T-helper 2 cell treated with Interferon-gamma antibody and Interleukin-4, amounts not matched to agents 100 ng/mL and 5 ng/mL, for 36 hours (primary cell): ENCODE results near the gene BATF. TPM values are rescaled to one million over a fixed set of nuclear protein-coding genes. Genes with fewer than 3 reads are reported as not detected.
"Not testable (repeated sequence)": the region's sequence is repeated elsewhere in the genome, so short reads cannot be mapped to it uniquely, and the experiment has no call there.

Experiments used
- intact Hi-C: fragments of 100-400 bp; cut with micrococcal nuclease; formaldehyde crosslinking; loops from one replicate; pipeline ENCODE4 v1.15.1; 2023
- total RNA-seq: library from RNA; stranded (reverse); gene quantifications from 2 replicates; pipeline ENCODE4 v1.2.3, GENCODE V29; 2022

The BATF gene, protein sequence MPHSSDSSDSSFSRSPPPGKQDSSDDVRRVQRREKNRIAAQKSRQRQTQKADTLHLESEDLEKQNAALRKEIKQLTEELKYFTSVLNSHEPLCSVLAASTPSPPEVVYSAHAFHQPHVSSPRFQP
- total RNA-seq = 49.5 and 56.0 TPM in 2 replicates

DNA sequence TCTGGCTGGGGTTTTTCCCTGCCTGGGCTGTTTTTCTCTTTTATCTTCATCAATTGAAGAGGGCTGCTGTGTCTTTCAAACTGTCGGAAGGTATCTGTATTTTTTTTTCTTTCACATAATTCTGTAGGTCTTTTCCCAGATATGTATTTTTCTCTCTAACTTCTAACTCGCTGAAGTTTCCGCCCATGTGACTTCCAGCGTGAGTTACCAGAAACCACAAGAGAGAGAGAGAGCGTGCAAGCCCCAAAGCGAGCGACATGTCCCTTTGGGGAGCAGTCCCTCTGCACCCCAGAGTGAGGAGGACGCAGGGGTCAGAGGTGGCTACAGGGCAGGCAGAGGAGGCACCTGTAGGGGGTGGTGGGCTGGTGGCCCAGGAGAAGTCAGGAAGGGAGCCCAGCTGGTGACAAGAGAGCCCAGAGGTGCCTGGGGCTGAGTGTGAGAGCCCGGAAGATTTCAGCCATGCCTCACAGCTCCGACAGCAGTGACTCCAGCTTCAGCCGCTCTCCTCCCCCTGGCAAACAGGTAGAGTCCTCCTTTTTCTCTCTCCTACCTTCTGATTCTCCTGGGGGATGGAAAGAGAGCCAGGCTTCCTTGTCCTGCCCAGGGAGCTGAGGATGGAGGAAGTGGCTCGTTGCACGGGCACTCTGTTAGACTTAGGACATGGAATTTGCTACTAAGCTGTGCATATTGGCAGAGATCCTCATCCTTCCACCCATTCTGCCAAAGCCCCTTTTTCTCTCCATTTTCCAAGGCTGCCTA is at the start of gene BATF:
Gene BATF (plus strand): TSS at position 246 of the 759 bp plus-strand sequence. CDS start 214 bp downstream, at position 460.
- intact Hi-C loops = loop anchor here (1.0 to 5.0 kb wide), 3 partner anchors 20 to 138 kb away; partner anchors contain the start of genes ERG28 and TTLL5

GRCh38 chr14:75474127-75474526 is 48.1 kb upstream of the BATF start:
- intact Hi-C loops = not testable (repeated sequence)

- intact Hi-C loops = no loop called here
These were observed 45.8 kb upstream of the BATF start for GRCh38 chr14:75476274-75476995.

- intact Hi-C loops = no loop called here
These were observed 44.4 kb upstream of the BATF start for GRCh38 chr14:75477881-75478280.

- intact Hi-C loops = no loop called here
These were observed 42.3 kb upstream of the BATF start for GRCh38 chr14:75479770-75480600.

DNA sequence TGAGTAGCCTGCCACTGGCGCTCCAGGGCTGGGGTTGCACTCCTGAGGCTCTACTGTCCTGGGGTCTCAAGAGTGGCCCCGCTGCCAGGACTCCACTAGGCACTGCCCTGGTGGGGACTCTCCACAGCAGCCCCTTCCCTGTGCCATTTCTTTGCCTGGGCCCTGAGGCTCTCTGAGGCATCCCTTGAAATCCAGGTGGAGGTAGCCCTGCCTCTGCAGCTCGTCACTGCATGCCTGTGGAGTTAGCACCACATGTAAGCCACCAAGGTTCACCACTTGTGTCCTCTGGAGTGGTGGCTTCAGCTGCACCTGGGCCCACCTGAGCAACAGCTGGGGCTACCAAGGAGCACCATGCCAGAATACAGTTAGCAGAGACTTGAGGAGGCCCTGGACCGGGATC is 39.9 kb upstream of the BATF start:
- intact Hi-C loops = no loop called here

- intact Hi-C loops = loop anchor here (5.0 kb wide), 1 partner anchor 37 kb away; the partner anchor contains the start of gene BATF
These were observed 37.4 kb upstream of the BATF start for GRCh38 chr14:75484711-75485429.

- intact Hi-C loops = loop anchor here (5.0 kb wide), 1 partner anchor 36 kb away; the partner anchor contains the start of gene BATF
These were observed 36.0 kb upstream of the BATF start for GRCh38 chr14:75486318-75486717.

GRCh38 chr14:75487155-75487671 is 35.1 kb upstream of the BATF start:
- intact Hi-C loops = loop anchor here (5.0 kb wide), 1 partner anchor 35 kb away; the partner anchor contains the start of gene BATF

DNA sequence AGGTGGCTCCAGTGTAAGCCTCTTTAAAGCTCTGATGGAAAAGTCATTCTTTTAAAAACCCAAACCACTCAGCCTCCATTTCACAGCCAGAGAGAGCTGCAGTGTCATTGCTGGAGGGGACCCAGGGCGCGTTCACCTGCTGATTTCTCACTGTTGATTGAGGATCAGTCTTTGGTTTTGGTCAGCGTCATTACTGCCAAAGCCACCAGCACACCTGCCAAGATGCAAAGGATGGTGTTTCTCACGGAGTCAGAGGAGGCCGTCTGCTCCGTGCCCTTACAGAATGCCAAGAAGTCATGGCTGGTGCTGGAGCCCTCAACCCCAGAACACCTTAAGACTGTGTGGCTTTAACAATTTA is 32.8 kb upstream of the BATF start:
- intact Hi-C loops = loop anchor here (1.0 to 5.0 kb wide), 2 partner anchors 33 to 182 kb away; partner anchors contain the start of gene BATF

DNA sequence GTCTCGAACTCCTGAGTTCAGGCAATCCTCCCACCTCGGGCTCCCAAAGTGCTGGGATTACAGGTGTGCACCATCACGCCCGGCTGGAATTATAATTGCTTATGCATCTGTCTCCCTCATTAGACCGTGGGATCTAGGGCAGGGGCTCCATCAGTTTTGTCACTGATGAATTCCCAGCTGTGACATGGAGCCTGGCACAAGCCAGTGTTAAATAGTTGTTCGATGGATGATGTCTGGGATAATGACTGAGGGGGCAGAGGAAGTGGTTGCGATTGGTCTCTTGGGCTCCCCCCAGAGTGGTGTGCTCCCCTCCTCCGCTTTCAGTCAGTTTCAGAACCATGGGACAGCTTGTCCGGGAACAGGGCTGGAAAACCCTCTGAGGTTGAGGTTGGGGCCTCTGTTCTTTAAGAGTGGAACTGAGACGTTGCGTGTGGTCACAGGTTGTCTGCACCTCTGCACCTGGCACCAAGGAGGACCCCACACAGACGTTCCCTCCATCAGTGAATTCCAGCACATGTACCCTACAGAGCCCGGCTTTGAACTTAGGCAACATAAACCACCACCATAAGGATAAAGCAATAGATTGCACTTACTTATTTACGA is 30.8 kb upstream of the BATF start:
- intact Hi-C loops = loop anchor here (10.0 kb wide), 1 partner anchor 357 kb away; no protein-coding TSS in a partner anchor

DNA sequence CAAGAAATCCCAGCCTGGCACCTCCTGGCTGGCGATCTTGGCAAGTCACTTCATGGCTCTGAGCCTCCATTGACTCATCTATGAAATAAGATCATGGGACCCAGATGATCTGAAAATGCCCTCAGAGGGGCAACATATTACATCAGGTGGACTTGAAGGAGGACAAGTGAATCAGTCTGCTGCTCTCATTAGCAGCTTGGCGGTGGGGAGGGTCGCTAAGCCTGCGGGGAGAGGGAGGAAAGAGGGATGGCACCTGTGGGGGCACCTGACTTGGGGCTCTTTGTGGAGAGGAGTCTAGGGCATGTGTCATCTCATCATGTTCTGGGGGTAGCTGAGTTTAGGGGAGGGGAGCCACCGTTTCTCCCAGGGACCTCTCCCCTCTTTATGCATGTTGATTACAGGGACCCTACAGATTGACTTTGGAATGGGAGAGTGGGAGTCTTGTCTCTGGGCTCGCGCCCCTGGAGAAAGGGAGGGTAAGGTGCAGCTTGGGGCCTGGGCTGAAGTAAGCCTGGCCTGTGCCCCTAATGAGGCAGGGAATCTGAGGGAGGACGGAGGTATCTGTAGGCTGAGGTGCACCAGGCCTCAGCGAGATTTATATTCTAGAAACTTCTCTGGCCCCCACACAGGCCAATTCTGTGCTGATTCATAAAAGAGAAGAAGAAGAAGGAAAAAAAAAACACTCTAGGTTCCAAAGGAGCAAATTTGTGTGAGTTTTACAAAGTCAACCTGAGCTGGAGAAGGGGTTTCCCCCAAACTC is 29.3 kb upstream of the BATF start:
- intact Hi-C loops = loop anchor here (10.0 kb wide), 1 partner anchor 358 kb away; no protein-coding TSS in a partner anchor

DNA sequence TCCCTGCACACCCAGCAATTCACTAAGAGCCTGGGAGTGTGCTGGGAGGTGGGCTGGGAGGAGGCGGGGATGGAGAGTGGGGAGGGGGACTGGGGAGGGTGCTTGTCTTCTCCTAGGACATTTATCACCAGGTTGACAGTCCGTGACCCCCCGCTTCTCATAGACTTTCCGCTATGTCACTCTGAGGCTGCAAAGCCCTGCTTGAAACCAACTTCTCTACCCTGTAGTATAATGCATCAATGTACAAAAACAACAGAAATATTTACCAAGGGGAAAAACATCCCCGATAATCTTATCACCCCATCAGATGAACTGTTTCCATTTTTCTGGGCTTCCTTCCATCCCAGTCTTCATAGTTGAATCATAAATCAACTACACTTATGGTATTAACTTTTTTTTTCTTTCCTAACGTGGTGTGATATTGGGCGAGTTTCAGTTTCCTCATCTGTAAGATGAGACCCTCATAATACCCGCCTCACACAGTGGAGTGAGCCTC is 28.6 kb upstream of the BATF start:
- intact Hi-C loops = loop anchor here (10.0 kb wide), 1 partner anchor 359 kb away; no protein-coding TSS in a partner anchor

- intact Hi-C loops = loop anchor here (5.0 to 10.0 kb wide), 2 partner anchors 67 to 360 kb away; no protein-coding TSS in a partner anchor
These were observed 27.4 kb upstream of the BATF start for GRCh38 chr14:75494896-75495295.

GRCh38 chr14:75495399-75495798 is 26.9 kb upstream of the BATF start:
- intact Hi-C loops = loop anchor here (5.0 to 10.0 kb wide), 2 partner anchors 67 to 361 kb away; no protein-coding TSS in a partner anchor

- intact Hi-C loops = loop anchor here (5.0 to 10.0 kb wide), 2 partner anchors 66 to 361 kb away; no protein-coding TSS in a partner anchor
These were observed 26.4 kb upstream of the BATF start for GRCh38 chr14:75495882-75496281.

- intact Hi-C loops = loop anchor here (5.0 to 10.0 kb wide), 2 partner anchors 66 to 362 kb away; no protein-coding TSS in a partner anchor
These were observed 25.5 kb upstream of the BATF start for GRCh38 chr14:75496755-75497154.

- intact Hi-C loops = loop anchor here (5.0 to 10.0 kb wide), 2 partner anchors 65 to 362 kb away; no protein-coding TSS in a partner anchor
These were observed 25.1 kb upstream of the BATF start for GRCh38 chr14:75497191-75497590.
